Lower leg skin (tissue), 4 donors: ENCODE data around the gene RNF141. TPM values are rescaled to one million over a fixed set of nuclear protein-coding genes. Genes with fewer than 3 reads are reported as not detected.

ENCODE experiments used
- DNase-seq, 2 donors: peaks; one replicate each; pipeline ENCODE4 v3.0.0-alpha.2; 2019; ENCODE audit warnings: low spot score in 2 of 2
- H3K4me3 ChIP-seq: fragments of 200-600 bp; sonication (generic); 2 replicates; pipeline ENCODE4 v1.5.1; 2017; ENCODE audit warnings: mild to moderate bottlenecking, low read depth; ENCODE audit not compliant: poor library complexity, severe bottlenecking
- POLR2A ChIP-seq, 2 donors: fragments of 450-650 bp; IDR thresholded peaks; one replicate each; pipeline ENCODE4 v1.6.1; 2016 to 2017; ENCODE audit warnings: antibody characterized with exemption in 2 of 2, mild to moderate bottlenecking in 1 of 2, moderate library complexity in 1 of 2
- WGBS, 2 donors: methylation state at CpG; one replicate each; pipeline ENCODE4 v1.1.5; 2018; 5-methylcytosine and 5-hydroxymethylcytosine counted together
- intact Hi-C: fragments of 100-400 bp; cut with DNase I; formaldehyde crosslinking; loops from one replicate; pipeline ENCODE4 v1.15.0; 2023; ENCODE audit warnings: low total_unique reads
- total RNA-seq, 4 donors: library from RNA; depleted of rRNA; stranded (reverse); fragments of >200 nt; gene quantifications; one replicate each; pipeline ENCODE4 v1.1.0, GENCODE V29; 2016
- TF ChIP-seq, protein P1 (sequence below), 3 donors: fragments of 450-650 bp; IDR thresholded peaks; one replicate each; pipeline ENCODE4 v1.5.1; 2016; ENCODE audit warnings: antibody characterized with exemption in 3 of 3, mild to moderate bottlenecking in 3 of 3, moderate library complexity in 2 of 3

The RNF141 gene
- total RNA-seq, 4 donors from 2014 or later: 70.6 to 74.9 (median 74.2) TPM

DNA sequence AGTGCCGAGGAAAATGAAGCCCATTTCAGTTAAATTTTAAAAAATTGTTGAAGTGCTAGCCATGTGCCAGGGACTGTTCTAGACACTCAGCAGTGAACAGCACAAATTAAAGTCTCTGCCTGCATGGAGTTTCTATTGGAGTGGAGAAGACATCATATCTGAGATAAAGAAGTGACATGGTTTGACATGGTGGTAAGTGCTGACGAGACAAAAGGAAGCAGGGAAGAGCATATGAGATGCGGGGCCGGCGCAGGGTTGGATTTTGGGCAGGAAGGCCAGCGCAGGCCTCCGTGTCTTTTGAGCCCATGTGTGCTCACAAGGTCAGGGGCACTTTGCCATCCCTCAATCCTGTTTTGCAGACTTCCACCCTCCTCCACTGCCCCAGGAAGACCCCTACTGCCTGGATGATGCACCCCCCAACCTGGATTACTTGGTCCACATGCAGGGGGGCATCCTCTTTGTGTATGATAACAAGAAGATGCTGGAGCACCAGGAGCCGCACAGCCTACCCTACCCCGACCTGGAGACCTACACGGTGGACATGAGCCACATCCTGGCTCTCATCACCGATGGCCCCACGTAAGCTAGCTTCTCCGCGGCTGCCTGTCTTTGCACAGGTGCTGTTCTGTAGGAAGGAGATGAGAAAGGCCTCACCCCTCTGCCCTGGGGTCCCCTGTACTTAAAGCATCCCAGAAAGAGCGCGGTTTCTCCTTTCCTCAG lies 56.4 kb downstream of the RNF141 start:
- DNase-seq: peak in 1 of 2 donors; percentile 77
- intact Hi-C loops: no loop called here
- 93 to 94% methylated on average over 16 of the region's 16 CpGs for WGBS, 2 donors
- H3K4me3 ChIP-seq: no peak overlapping the region
- TF ChIP-seq, protein P1, sequence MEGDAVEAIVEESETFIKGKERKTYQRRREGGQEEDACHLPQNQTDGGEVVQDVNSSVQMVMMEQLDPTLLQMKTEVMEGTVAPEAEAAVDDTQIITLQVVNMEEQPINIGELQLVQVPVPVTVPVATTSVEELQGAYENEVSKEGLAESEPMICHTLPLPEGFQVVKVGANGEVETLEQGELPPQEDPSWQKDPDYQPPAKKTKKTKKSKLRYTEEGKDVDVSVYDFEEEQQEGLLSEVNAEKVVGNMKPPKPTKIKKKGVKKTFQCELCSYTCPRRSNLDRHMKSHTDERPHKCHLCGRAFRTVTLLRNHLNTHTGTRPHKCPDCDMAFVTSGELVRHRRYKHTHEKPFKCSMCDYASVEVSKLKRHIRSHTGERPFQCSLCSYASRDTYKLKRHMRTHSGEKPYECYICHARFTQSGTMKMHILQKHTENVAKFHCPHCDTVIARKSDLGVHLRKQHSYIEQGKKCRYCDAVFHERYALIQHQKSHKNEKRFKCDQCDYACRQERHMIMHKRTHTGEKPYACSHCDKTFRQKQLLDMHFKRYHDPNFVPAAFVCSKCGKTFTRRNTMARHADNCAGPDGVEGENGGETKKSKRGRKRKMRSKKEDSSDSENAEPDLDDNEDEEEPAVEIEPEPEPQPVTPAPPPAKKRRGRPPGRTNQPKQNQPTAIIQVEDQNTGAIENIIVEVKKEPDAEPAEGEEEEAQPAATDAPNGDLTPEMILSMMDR (IDR thresholded peaks at IDR 0.05): no peak
- no peak for TF ChIP-seq POLR2A (IDR thresholded peaks at IDR 0.05)

DNA sequence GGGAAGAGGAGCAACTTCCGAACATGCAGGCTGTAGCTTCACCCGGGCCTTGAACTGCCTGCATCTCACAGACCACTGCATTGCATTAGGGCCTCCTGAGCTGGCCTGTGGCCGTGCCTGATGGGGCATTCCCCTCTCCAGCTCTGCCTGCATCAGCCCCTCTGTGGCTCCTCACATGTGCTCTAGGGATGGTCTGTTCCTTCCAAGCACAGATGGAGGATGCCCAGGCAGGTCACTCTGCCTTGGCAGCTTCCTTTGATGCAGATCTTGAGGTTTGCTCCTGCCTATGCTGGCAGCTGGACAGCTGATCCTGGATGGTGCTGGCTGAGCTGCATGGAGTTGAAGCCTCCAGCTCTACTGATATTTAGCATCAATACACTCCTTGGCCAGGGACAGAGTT lies 57.4 kb downstream of the RNF141 start:
- no peak overlapping the region for H3K4me3 ChIP-seq
- intact Hi-C loops: no loop called here
- DNase-seq: peak in 1 of 2 donors; percentile 58
- TF ChIP-seq, protein P1 (IDR thresholded peaks at IDR 0.05): no peak
- TF ChIP-seq POLR2A (IDR thresholded peaks at IDR 0.05): no peak
- 66 to 80% methylated on average over 3 of the region's 3 CpGs for WGBS, 2 donors

DNA sequence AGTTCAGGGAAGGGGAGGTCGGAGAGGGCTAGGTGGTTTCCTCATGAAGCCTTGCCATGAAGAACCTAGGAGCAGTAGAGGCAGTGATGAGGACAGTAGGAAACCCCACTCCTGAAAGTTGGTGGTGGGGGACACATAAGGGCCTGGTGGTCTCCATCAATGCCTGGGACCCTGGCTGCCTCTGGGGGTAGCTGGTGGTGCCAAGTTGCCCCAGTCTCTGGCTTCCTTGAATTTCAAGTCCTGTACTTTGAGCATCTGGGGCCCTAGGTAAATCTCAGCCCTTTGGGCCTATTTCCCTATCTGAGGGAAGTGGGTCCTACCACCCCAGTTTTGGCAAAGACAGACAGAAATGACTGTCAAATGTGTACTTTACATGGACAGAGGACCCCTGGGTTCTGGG lies 57.8 kb downstream of the RNF141 start:
- no peak overlapping the region for H3K4me3 ChIP-seq
- 100% methylated on average over 1 of the region's 1 CpG for WGBS, 2 donors
- peak in 1 of 2 donors; percentile 59 for DNase-seq
- TF ChIP-seq, protein P1 (IDR thresholded peaks at IDR 0.05): no peak
- TF ChIP-seq POLR2A (IDR thresholded peaks at IDR 0.05): no peak
- intact Hi-C loops: no loop called here

DNA sequence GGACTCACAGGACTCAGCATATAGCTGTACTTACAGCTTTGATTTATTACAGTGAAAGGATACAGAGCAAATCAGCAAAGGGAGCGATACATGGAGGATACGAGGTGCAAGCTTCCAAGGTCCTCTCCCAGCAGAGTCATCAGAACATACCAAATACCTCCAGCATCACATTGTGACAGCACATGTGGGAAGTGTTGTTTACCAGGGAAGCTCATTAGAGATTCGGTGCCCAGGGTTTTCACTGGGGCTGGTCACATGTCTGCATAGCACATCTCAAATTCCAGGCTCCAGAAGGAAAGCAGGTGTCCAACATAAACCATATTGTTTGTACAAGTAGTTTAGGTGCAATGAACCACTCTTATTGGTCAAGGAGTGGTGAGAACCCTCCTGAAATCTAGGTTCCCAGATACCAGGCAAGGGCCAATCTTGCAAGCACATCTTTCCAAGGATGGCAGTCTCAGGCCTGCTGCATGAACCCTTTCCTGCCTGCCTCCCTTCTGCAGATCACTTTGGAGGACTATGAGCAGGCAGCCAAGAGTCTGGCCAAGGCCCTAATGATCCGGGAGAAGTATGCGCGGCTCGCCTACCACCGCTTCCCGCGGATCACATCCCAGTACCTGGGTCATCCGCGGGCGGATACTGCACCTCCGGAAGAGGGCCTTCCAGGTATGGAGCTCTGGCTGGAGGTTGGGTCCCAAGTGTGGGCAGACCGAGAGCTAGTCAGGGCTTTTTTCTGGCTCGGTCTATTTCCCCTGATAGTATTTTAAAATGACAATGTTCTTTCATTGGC lies 59.2 kb downstream of the RNF141 start:
- no peak for DNase-seq
- 93 to 96% methylated on average over 16 of the region's 16 CpGs for WGBS, 2 donors
- no peak overlapping the region for H3K4me3 ChIP-seq
- intact Hi-C loops: no loop called here
- TF ChIP-seq POLR2A (IDR thresholded peaks at IDR 0.05): no peak
- TF ChIP-seq, protein P1 (IDR thresholded peaks at IDR 0.05): no peak

DNA sequence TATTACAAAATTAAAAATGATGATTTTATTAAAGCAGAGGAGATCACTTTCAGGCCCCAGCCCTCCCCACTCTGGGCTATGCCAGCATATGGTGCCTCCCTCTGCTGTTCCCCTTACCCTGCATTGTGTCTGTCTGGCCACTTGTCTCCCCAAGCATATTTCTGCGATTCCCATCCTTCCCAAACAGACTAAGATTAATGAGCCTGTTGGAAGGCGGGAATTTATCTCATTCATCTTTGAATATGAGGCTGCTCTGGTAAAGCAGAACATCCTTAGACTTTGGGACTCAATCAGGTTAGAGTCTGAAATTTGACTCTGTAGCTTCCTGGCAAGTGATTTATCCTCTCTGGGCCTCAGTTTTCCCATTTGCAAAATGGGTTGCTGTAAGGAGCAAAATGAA lies 60.2 kb downstream of the RNF141 start:
- no peak overlapping the region for H3K4me3 ChIP-seq
- intact Hi-C loops: no loop called here
- TF ChIP-seq POLR2A (IDR thresholded peaks at IDR 0.05): no peak
- TF ChIP-seq, protein P1 (IDR thresholded peaks at IDR 0.05): no peak
- 74 to 86% methylated on average over 2 of the region's 2 CpGs for WGBS, 2 donors
- DNase-seq: no peak
